ENCODE results near the gene PON3.

- TF ChIP-seq CTCF (IDR thresholded peaks at IDR 0.05 in 4 of 5, conservative IDR thresholded peaks at IDR 0.05 in 1 of 5) (no peak), POLR2A (IDR thresholded peaks at IDR 0.05) (no peak)
These were observed 19.4 kb downstream of the PON3 start for GRCh38 chr7:95376632-95377400.
